Mesenchymal stem cell (in vitro differentiated cells and primary cell): Measurements from ENCODE around the gene ZCCHC7.

Source experiments
- DNase-seq: peaks from one replicate; pipeline ENCODE4 v3.0.0-alpha.2; 2013
- H2AFZ ChIP-seq: one replicate; pipeline ENCODE4 v1.6.1; 2013; ENCODE audit warnings: low read depth, mild to moderate bottlenecking, control low read depth, inconsistent platforms, low read length, moderate library complexity
- H2AK5ac ChIP-seq: 2 replicates; pipeline ENCODE4 v1.6.1; 2013; ENCODE audit warnings: low read length, moderate library complexity, mild to moderate bottlenecking, inconsistent platforms; ENCODE audit not compliant: severe bottlenecking
- H2BK120ac ChIP-seq: one replicate; pipeline ENCODE4 v1.6.1; 2013; ENCODE audit warnings: low read depth, mild to moderate bottlenecking, inconsistent platforms, low read length, moderate library complexity
- H2BK12ac ChIP-seq, 2 experiments: one replicate each; pipeline ENCODE4 v1.6.1; 2013; ENCODE audit warnings: inconsistent platforms in 2 of 2, low read length in 2 of 2, mild to moderate bottlenecking in 2 of 2, moderate library complexity in 2 of 2, control low read depth in 1 of 2
- H2BK15ac ChIP-seq: one replicate; pipeline ENCODE4 v1.6.1; 2013; ENCODE audit warnings: mild to moderate bottlenecking, low read depth, inconsistent platforms; ENCODE audit not compliant: poor library complexity, severe bottlenecking
- H2BK5ac ChIP-seq: 2 replicates; pipeline ENCODE4 v1.6.1; 2013; ENCODE audit warnings: low read depth, mild to moderate bottlenecking, low read length, control low read depth, inconsistent platforms; ENCODE audit not compliant: poor library complexity, severe bottlenecking
- H3K14ac ChIP-seq, 2 experiments: one replicate each; pipeline ENCODE4 v1.6.1; 2013; ENCODE audit warnings: inconsistent platforms in 2 of 2, low read length in 2 of 2, control low read depth in 1 of 2, mild to moderate bottlenecking in 1 of 2, moderate library complexity in 1 of 2
- H3K18ac ChIP-seq, 2 experiments: one replicate each; pipeline ENCODE4 v1.6.1; 2013; ENCODE audit warnings: inconsistent platforms in 2 of 2, low read length in 2 of 2, control low read depth in 1 of 2, low read depth in 1 of 2, mild to moderate bottlenecking in 1 of 2
- H3K23ac ChIP-seq, 2 experiments: one replicate each; pipeline ENCODE4 v1.6.1; 2013; ENCODE audit warnings: inconsistent platforms in 2 of 2, low read length in 2 of 2, mild to moderate bottlenecking in 2 of 2, moderate library complexity in 2 of 2, control low read depth in 1 of 2
- H3K27ac ChIP-seq: 2 replicates; pipeline ENCODE4 v1.5.1; 2013; ENCODE audit warnings: mild to moderate bottlenecking, moderate library complexity, low read length, control low read depth, inconsistent platforms; ENCODE audit not compliant: poor library complexity, severe bottlenecking
- H3K27me3 ChIP-seq, 2 experiments: 2 replicates each; pipeline versions ENCODE4 v1.6.1 to v1.7.0; 2013; ENCODE audit warnings: low read length in 2 of 2, mild to moderate bottlenecking in 2 of 2, moderate library complexity in 2 of 2, control low read depth in 1 of 2, inconsistent platforms in 1 of 2; ENCODE audit not compliant: control insufficient read depth in 1 of 2, insufficient read depth in 1 of 2
- H3K36me3 ChIP-seq, 2 experiments: 2 replicates each; pipeline versions ENCODE4 v1.6.1 to v1.7.0; 2013; ENCODE audit warnings: low read length in 2 of 2, control low read depth in 1 of 2, inconsistent platforms in 1 of 2, low read depth in 1 of 2, mild to moderate bottlenecking in 1 of 2; ENCODE audit not compliant: insufficient read depth in 2 of 2, control insufficient read depth in 1 of 2
- H3K4ac ChIP-seq, 2 experiments: one replicate each; pipeline ENCODE4 v1.6.1; 2013; ENCODE audit warnings: inconsistent platforms in 2 of 2, low read length in 2 of 2, mild to moderate bottlenecking in 2 of 2, moderate library complexity in 2 of 2, control low read depth in 1 of 2, low read depth in 1 of 2
- H3K4me1 ChIP-seq: 2 replicates; pipeline ENCODE4 v1.6.1; 2013; ENCODE audit warnings: low read depth, low read length, control low read depth; ENCODE audit not compliant: control insufficient read depth, insufficient read depth
- H3K4me2 ChIP-seq: 2 replicates; pipeline ENCODE4 v1.6.1; 2013; ENCODE audit warnings: low read length, mild to moderate bottlenecking, inconsistent platforms; ENCODE audit not compliant: poor library complexity, severe bottlenecking
- H3K4me3 ChIP-seq, 2 experiments: 2 replicates each; pipeline versions ENCODE4 v1.5.1 to v1.7.0; 2013; ENCODE audit warnings: low read length in 2 of 2, mild to moderate bottlenecking in 2 of 2, control low read depth in 1 of 2, low read depth in 1 of 2; ENCODE audit not compliant: insufficient read depth in 1 of 2
- H3K79me1 ChIP-seq: replicated peaks from 2 replicates; pipeline ENCODE4 v1.6.1; 2013; ENCODE audit warnings: mild to moderate bottlenecking, control low read depth, low read length, inconsistent platforms; ENCODE audit not compliant: poor library complexity, severe bottlenecking
- H3K9ac ChIP-seq: 2 replicates; pipeline ENCODE4 v1.7.0; 2013; ENCODE audit warnings: mild to moderate bottlenecking, low read length, moderate library complexity
- H3K9me3 ChIP-seq: 2 replicates; pipeline ENCODE4 v1.7.0; 2013; ENCODE audit warnings: mild to moderate bottlenecking, low read length; ENCODE audit not compliant: control insufficient read depth
- H4K8ac ChIP-seq: one replicate; pipeline ENCODE4 v1.6.1; 2013; ENCODE audit warnings: inconsistent platforms, mild to moderate bottlenecking, low read length, moderate library complexity
- H4K91ac ChIP-seq: one replicate; pipeline ENCODE4 v1.6.1; 2013; ENCODE audit warnings: mild to moderate bottlenecking, low read length, inconsistent platforms
- WGBS: methylation state at CpG from one replicate; pipeline ENCODE4 v1.1.7; 2013; ENCODE audit warnings: mixed read lengths; 5-methylcytosine and 5-hydroxymethylcytosine counted together

Gene ZCCHC7

GRCh38 chr9:37126214-37126788, 5.9 kb downstream of the ZCCHC7 start:
- no peak overlapping the region for H3K14ac ChIP-seq

GRCh38 chr9:37127018-37127417, 6.6 kb downstream of the ZCCHC7 start:
- Histone ChIP-seq H3K14ac (no peak overlapping the region), H2BK5ac (no peak overlapping the region), H4K8ac (no peak overlapping the region), H3K27ac (no peak overlapping the region), H2BK120ac (no peak overlapping the region), H3K36me3 (peaks cover 3 to 37% of the 10 kb centered on the region in 2 experiments), H3K27me3 (no peaks in the 10 kb centered on the region), H2AFZ (no peak overlapping the region), H2BK15ac (no peak overlapping the region), H3K79me1 (peaks cover 18% of the 10 kb centered on the region), H3K4me2 (no peak overlapping the region), H3K9ac (no peak overlapping the region), H3K4ac (no peak overlapping the region), H2AK5ac (no peak overlapping the region), H3K4me1 (no peaks in the 10 kb centered on the region), H3K9me3 (no peaks in the 10 kb centered on the region), H3K23ac (no peak overlapping the region), H3K18ac (no peak overlapping the region), H3K4me3 (no peak overlapping the region), H4K91ac (no peak overlapping the region), H2BK12ac (no peak overlapping the region)
- WGBS = 100% methylated on average over 3 of the region's 3 CpGs
- DNase-seq = no peak

More at GRCh38 chr9:37126214-37126788, 5.9 kb downstream of the ZCCHC7 start:
- Histone ChIP-seq H3K4ac (no peak overlapping the region), H2AK5ac (no peak overlapping the region), H3K27ac (no peak overlapping the region), H2AFZ (no peak overlapping the region), H3K18ac (no peak overlapping the region), H3K4me1 (no peaks in the 10 kb centered on the region), H3K36me3 (peaks cover 3 to 36% of the 10 kb centered on the region in 2 experiments), H2BK120ac (no peak overlapping the region), H3K9ac (no peak overlapping the region), H2BK5ac (no peak overlapping the region), H3K23ac (no peak overlapping the region), H2BK12ac (no peak overlapping the region), H4K91ac (no peak overlapping the region), H3K4me3 (no peak overlapping the region), H3K79me1 (peaks cover 18% of the 10 kb centered on the region), H2BK15ac (no peak overlapping the region), H3K4me2 (no peak overlapping the region), H4K8ac (no peak overlapping the region), H3K9me3 (no peaks in the 10 kb centered on the region), H3K27me3 (no peaks in the 10 kb centered on the region)
- 90% methylated on average over 4 of the region's 6 CpGs for WGBS
- no peak for DNase-seq

GRCh38 chr9:37128051-37128450, 7.7 kb downstream of the ZCCHC7 start:
- Histone ChIP-seq H2AK5ac (no peak overlapping the region), H4K91ac (no peak overlapping the region), H3K4me2 (no peak overlapping the region), H3K4me3 (no peak overlapping the region), H3K18ac (no peak overlapping the region), H3K4ac (no peak overlapping the region), H3K27ac (no peak overlapping the region), H3K36me3 (peaks cover 6 to 43% of the 10 kb centered on the region in 2 experiments), H2BK5ac (no peak overlapping the region), H3K27me3 (no peaks in the 10 kb centered on the region), H3K9ac (no peak overlapping the region), H4K8ac (no peak overlapping the region), H2BK120ac (no peak overlapping the region), H3K23ac (no peak overlapping the region), H3K9me3 (no peaks in the 10 kb centered on the region), H3K14ac (no peak overlapping the region), H3K79me1 (peaks cover 18% of the 10 kb centered on the region), H2BK15ac (no peak overlapping the region), H2AFZ (no peak overlapping the region), H3K4me1 (no peaks in the 10 kb centered on the region), H2BK12ac (no peak overlapping the region)
- no peak for DNase-seq
- 99% methylated on average over 3 of the region's 3 CpGs for WGBS

- no peak overlapping the region for H4K8ac ChIP-seq
- peaks cover 15% of the 10 kb centered on the region for H3K79me1 ChIP-seq
- no peak overlapping the region for H3K27ac ChIP-seq
- H3K36me3 ChIP-seq = peaks cover 8 to 34% of the 10 kb centered on the region in 2 experiments
- no peak overlapping the region for H3K4me3 ChIP-seq
- H2BK12ac ChIP-seq = no peak overlapping the region
- no peak overlapping the region for H3K4ac ChIP-seq
- peaks cover 2% of the 10 kb centered on the region for H3K4me1 ChIP-seq
- H2AK5ac ChIP-seq = no peak overlapping the region
- no peak for DNase-seq
- no peak overlapping the region for H3K9ac ChIP-seq
- H3K14ac ChIP-seq = no peak overlapping the region
- WGBS = no CpG with 5 or more reads among the region's 1 CpG
- H4K91ac ChIP-seq = no peak overlapping the region
- H2BK5ac ChIP-seq = no peak overlapping the region
- H2AFZ ChIP-seq = no peak overlapping the region
- H3K9me3 ChIP-seq = no peaks in the 10 kb centered on the region
- H3K18ac ChIP-seq = no peak overlapping the region
- H2BK15ac ChIP-seq = no peak overlapping the region
- H2BK120ac ChIP-seq = no peak overlapping the region
- H3K4me2 ChIP-seq = no peak overlapping the region
- H3K27me3 ChIP-seq = no peaks in the 10 kb centered on the region
- H3K23ac ChIP-seq = no peak overlapping the region
Observed at GRCh38 chr9:37134166-37134565, 13.8 kb downstream of the ZCCHC7 start.
